Thoracic aorta (tissue), 2 donors: ENCODE results near the gene ADM2. TPM values are rescaled to one million over a fixed set of nuclear protein-coding genes. Genes with fewer than 3 reads are reported as not detected.

Experiments
- ATAC-seq: fragments of 150-250 bp; one replicate; pipeline ENCODE4 v1.8.0; 2017; ENCODE audit warnings: low read depth; ENCODE audit not compliant: insufficient number of reproducible peaks, low FRiP score
- DNase-seq: peaks from one replicate; pipeline ENCODE4 v3.0.0-alpha.2; 2020; ENCODE audit warnings: low spot score
- H3K27ac ChIP-seq, 2 donors: fragments of 200-600 bp; sonication (generic); 1 replicate in 1 of 2; 2 replicates in 1 of 2; pipeline ENCODE4 v1.5.1; 2016; ENCODE audit warnings: mild to moderate bottlenecking in 2 of 2, moderate library complexity in 2 of 2
- H3K27me3 ChIP-seq: fragments of 200-600 bp; sonication (generic); replicated peaks from 2 replicates; pipeline ENCODE4 v1.6.0; 2016; ENCODE audit warnings: mild to moderate bottlenecking; ENCODE audit not compliant: insufficient read depth
- H3K36me3 ChIP-seq: fragments of 200-600 bp; sonication (generic); one replicate; pipeline ENCODE4 v1.5.1; 2016
- H3K4me1 ChIP-seq, 2 donors: fragments of 200-600 bp; sonication (generic); 1 replicate in 1 of 2; 2 replicates in 1 of 2; pipeline versions ENCODE4 v1.5.1 to v1.6.0; 2016; ENCODE audit warnings: low read depth in 2 of 2, mild to moderate bottlenecking in 1 of 2; ENCODE audit not compliant: control insufficient read depth in 1 of 2
- H3K4me3 ChIP-seq: fragments of 200-600 bp; sonication (generic); 2 replicates; pipeline ENCODE4 v1.5.1; 2016; ENCODE audit warnings: mild to moderate bottlenecking
- H3K9me3 ChIP-seq: fragments of 200-600 bp; sonication (generic); 2 replicates; pipeline ENCODE4 v1.5.1; 2016
- total RNA-seq, 2 donors: library from RNA; depleted of rRNA; stranded (reverse); fragments of >200 nt; gene quantifications; one replicate each; pipeline versions ENCODE4 v1.1.0 to v1.2.3, GENCODE V29; 2016
- TF ChIP-seq, protein P1 (sequence below): fragments of 200-600 bp; sonication (generic); IDR thresholded peaks from one replicate; pipeline ENCODE4 v1.5.1; 2019; ENCODE audit warnings: antibody characterized with exemption

ADM2 gene
- total RNA-seq, 2 donors from 2014 or later: 0.14 TPM; not detected in 1

DNA sequence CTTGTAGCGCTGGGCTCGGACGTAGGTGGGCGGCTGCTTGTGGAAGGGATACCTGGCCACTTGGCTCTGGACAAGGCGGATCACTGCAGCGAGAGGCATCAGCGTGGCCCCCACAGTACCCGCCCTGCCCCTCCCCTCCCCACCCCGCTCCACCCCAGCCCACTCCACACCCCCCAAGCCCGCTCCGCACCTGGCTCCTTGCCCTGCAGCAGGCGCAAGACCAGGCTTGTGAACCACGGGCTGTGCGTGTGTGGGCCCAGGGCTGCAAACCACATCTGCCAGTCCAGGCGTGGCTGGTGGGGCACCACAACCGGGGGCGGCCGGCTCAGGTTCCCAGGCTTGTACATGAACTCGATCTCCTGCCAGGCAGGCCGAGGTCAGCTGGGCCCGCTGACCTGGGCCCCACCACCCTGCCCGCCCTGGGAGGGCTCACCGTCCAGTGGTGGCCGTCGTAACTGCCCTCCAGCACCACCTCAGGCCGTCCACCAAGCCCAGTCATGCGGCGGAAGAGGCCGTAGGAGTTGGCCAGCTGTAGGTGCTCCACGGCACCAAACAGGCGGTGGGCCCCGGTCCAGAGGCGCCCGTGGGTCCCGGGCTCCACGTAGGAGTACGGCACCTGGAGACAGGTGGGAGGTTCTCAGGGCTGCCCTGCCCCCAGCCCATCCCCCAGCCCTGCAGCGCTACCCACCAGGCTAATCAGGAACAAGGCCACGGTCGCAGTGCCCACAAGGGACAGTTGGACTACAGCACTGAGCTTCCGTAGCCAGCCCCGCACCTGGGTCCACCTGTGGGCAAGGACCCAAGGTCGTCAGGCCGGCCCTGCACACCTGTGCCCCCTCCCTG lies 23.2 kb downstream of the ADM2 start:
- no peak for ATAC-seq

DNA sequence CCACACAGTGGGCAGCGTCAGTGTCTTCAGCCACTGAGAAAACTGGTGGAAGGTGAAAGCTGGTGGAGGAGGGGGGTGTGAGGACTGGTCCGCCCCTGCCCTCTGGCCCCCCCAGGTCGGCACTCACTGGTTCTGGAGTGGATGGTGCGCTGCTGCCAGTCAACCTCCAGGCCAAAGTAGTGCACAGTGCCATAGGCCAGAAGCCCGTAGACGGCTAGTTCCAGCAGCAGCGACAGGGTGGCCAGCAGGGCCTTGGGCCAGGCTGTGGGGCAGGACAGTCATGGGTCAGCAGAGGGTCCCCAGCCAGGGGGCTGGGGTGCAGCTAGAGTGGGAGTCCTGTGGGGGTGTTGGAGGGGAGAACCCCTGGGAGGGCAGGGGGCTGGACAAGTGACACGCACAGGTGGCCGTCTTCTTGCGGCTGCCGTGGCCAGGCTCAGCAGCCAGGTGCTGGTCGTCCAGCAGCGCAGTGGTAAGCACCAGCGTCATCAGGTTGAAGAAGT lies 24.0 kb downstream of the ADM2 start:
- peaks cover 15 to 29% of the 10 kb centered on the region in 2 donors for H3K4me1 ChIP-seq
- H3K27me3 ChIP-seq: no peaks in the 10 kb centered on the region
- no peak for DNase-seq
- H3K4me3 ChIP-seq: no peak overlapping the region
- no peak overlapping the region for H3K27ac ChIP-seq
- peaks cover 24% of the 10 kb centered on the region for H3K36me3 ChIP-seq
- TF ChIP-seq, protein P1, sequence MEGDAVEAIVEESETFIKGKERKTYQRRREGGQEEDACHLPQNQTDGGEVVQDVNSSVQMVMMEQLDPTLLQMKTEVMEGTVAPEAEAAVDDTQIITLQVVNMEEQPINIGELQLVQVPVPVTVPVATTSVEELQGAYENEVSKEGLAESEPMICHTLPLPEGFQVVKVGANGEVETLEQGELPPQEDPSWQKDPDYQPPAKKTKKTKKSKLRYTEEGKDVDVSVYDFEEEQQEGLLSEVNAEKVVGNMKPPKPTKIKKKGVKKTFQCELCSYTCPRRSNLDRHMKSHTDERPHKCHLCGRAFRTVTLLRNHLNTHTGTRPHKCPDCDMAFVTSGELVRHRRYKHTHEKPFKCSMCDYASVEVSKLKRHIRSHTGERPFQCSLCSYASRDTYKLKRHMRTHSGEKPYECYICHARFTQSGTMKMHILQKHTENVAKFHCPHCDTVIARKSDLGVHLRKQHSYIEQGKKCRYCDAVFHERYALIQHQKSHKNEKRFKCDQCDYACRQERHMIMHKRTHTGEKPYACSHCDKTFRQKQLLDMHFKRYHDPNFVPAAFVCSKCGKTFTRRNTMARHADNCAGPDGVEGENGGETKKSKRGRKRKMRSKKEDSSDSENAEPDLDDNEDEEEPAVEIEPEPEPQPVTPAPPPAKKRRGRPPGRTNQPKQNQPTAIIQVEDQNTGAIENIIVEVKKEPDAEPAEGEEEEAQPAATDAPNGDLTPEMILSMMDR: no peak
- H3K9me3 ChIP-seq: no peaks in the 10 kb centered on the region
- no peak for ATAC-seq

More for the DNA sequence above, 23.2 kb downstream of the ADM2 start:
- Histone ChIP-seq H3K9me3 (no peaks in the 10 kb centered on the region), H3K4me3 (no peak overlapping the region), H3K36me3 (peaks cover 24% of the 10 kb centered on the region), H3K4me1 (peaks cover 15 to 29% of the 10 kb centered on the region in 2 donors), H3K27ac (no peak overlapping the region), H3K27me3 (no peaks in the 10 kb centered on the region)
- TF ChIP-seq, protein P1: no peak
- no peak for DNase-seq

DNA sequence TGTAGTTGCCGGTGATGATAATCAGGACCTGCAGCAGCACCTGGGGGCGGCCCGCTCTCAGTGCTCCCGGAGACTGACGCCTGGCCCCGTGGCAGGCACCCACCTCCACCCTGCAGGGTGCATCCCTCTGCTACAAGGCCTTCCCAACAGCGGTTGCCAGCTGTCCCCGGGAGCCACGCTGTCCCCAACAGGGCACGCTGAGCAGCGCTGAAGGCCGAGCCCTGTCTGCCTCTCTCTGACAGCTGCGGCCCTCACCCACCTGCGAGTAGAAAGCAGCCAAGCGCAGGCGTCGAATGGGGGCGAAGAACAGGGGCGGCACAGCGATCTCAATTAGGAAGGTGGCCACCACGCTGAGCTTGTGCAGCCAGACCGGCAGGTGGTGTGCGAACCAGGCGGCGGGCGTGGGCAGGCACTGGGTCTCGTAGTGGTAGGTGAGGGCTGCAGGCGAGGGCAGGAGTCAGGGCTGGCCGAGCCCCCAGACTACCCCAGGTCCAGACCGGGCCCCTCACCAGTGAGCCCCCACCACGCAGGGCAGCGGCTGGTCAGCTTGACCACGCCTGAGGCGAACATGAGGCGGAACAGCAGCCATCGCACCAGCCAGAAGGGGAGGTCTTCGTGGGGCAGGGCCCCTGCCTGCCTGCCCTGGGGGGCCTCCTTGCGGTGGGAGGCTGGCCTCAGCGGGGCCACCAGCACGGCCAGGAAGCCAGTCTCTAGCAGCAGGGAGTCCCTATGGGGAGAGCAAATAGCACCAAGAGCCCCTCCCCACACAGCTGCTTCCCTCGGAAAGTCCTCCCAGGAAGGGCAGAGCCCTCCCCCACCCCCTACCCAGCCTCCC lies 24.6 kb downstream of the ADM2 start:
- Histone ChIP-seq H3K4me3 (peak overlapping the region; percentile 100), H3K36me3 (peaks cover 24% of the 10 kb centered on the region), H3K27ac (no peak overlapping the region), H3K4me1 (peaks cover 15 to 29% of the 10 kb centered on the region in 2 donors), H3K9me3 (no peaks in the 10 kb centered on the region), H3K27me3 (no peaks in the 10 kb centered on the region)
- no peak for DNase-seq
- TF ChIP-seq, protein P1: no peak
- ATAC-seq: no peak

DNA sequence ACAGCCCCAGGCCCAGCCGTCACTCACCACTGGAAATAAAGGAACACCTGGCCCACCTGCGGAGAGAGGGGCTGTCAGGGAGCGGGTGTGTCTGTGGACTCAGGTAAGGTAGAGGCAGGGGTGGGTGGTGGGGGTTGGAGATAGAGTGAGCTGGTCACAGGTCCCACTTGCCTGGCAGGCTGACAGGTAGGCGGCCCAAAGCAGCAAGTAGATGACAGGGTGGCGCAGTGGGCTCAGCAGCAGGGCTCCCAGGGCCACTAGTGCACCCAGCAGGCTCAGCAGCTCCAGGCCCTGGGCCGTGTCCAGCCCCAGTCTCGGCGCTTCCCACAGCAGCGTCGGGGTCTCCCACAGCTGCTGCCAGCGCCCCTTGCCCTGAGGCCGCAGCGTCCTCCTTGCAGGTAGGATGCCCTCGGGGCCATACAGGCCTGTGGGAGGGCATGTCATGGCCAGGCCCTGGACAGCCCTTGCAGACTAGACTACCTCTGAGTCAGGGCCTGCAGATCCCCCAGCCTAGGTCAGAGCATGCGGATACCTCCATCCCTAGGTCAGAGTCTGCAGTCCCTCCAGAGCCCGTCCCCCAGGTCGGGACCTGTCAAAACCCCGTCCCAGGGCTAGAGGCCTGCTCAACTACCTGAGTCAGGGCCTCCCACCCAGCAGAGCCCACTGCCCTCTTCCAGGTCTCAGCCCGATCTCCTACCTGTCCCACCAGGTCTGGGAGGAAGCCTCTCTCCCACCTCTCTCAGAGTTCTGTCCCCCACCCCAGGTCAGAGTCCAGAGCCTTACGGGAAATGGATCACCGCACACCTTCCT lies 25.5 kb downstream of the ADM2 start:
- peaks cover 24% of the 10 kb centered on the region for H3K36me3 ChIP-seq
- ATAC-seq (no peak), DNase-seq (no peak)
- peaks cover 15 to 29% of the 10 kb centered on the region in 2 donors for H3K4me1 ChIP-seq
- no peaks in the 10 kb centered on the region for H3K27me3 ChIP-seq
- no peaks in the 10 kb centered on the region for H3K9me3 ChIP-seq
- H3K27ac ChIP-seq: peak overlapping the region; percentile 79
- H3K4me3 ChIP-seq: peak overlapping the region; percentile 100
- TF ChIP-seq, protein P1: no peak
